Measurements from ENCODE around the gene TMEM18. TPM values are rescaled to one million over a fixed set of nuclear protein-coding genes. Genes with fewer than 3 reads are reported as not detected.

Gene TMEM18
- total RNA-seq, 4 donors from 2014 or later: 20.1 to 44.1 (median 23.4) TPM

- no peaks in the 10 kb centered on the region for H3K4me1 ChIP-seq
- peaks cover 0 to 10% of the 10 kb centered on the region in 2 donors for H3K27me3 ChIP-seq
- no peak overlapping the region for H3K4me3 ChIP-seq
- no peaks in the 10 kb centered on the region for H3K9me3 ChIP-seq
- no peak for DNase-seq (ENCODE audit: low spot score in 2 of 2)
- H3K27ac ChIP-seq: no peak overlapping the region
- TF ChIP-seq CTCF (IDR thresholded peaks at IDR 0.05): no peak
- TF ChIP-seq POLR2A (IDR thresholded peaks at IDR 0.05): no peak
- TF ChIP-seq EP300 (IDR thresholded peaks at IDR 0.05): no peak
- 55 to 56% methylated on average over 9 of the region's 9 CpGs for WGBS, 2 donors
- no peaks in the 10 kb centered on the region for H3K36me3 ChIP-seq
These were observed 42.5 kb upstream of the TMEM18 start for GRCh38 chr2:719734-720133.

DNA sequence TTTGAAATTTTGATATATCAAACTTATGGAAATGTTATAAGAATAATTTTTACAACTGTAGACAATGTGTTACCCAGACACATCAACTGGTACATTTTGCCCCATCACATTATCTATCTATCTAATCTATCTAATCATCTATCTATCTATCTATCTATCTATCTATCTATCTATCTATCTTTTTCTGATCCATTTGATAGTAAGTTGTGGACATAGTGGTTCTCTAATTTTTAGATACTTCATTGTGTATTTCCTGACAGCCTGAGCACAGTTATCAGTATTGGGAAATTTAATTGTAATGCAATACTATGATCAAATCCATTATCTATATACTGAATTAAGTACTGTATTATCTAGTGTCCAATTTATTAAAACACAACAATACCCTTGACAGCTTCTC, 42.0 kb upstream of the TMEM18 start:
- Histone ChIP-seq H3K27ac (no peak overlapping the region), H3K27me3 (peaks cover 0 to 6% of the 10 kb centered on the region in 2 donors), H3K4me1 (no peaks in the 10 kb centered on the region), H3K9me3 (no peaks in the 10 kb centered on the region), H3K4me3 (no peak overlapping the region), H3K36me3 (no peaks in the 10 kb centered on the region)
- TF ChIP-seq CTCF (IDR thresholded peaks at IDR 0.05) (no peak), EP300 (IDR thresholded peaks at IDR 0.05) (no peak), POLR2A (IDR thresholded peaks at IDR 0.05) (no peak)
- DNase-seq (ENCODE audit: low spot score in 2 of 2): no peak

GRCh38 chr2:717661-718060, 40.5 kb upstream of the TMEM18 start:
- no peaks in the 10 kb centered on the region for H3K9me3 ChIP-seq
- H3K27ac ChIP-seq: no peak overlapping the region
- H3K36me3 ChIP-seq: no peaks in the 10 kb centered on the region
- H3K27me3 ChIP-seq: peaks cover 0 to 4% of the 10 kb centered on the region in 2 donors
- no peak overlapping the region for H3K4me3 ChIP-seq
- 89 to 90% methylated on average over 5 of the region's 5 CpGs for WGBS, 2 donors
- no peak for DNase-seq (ENCODE audit: low spot score in 2 of 2)
- no peaks in the 10 kb centered on the region for H3K4me1 ChIP-seq
- no peak for TF ChIP-seq CTCF (IDR thresholded peaks at IDR 0.05)
- TF ChIP-seq POLR2A (IDR thresholded peaks at IDR 0.05): no peak
- TF ChIP-seq EP300 (IDR thresholded peaks at IDR 0.05): no peak

DNA sequence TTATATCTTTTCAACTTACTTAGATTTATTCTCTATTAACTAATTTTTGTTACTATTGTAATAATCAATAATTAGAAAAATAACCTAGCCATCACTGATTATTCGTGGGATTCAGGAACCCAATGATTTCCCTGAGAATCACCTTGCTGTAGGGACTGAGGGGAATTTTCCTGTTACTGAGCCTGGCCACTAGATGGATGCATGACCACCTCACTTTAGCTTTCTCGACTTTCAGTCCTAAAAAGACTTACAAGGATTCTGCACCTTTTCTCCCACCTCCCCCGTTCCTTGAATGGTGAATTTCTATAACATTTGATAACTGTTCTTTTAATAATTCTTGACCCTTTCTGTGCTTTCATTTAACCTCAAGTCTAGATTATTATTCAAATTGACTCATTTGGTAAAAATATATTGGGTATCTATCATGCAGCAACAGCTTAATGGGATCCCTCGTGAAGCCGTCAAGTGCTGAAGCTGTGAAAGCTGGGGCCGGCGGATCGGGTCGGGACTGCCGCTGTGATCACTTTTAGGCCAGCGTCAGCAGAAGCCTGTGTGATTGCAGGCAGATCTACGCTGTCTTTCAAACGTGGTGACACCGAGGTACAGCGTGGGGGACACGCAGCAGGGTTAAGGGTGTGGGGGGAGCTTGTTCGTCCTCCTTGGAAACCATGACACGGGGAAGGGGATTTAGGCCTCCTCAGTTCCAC, 38.8 kb upstream of the TMEM18 start:
- H3K9me3 ChIP-seq: no peaks in the 10 kb centered on the region
- no peak for DNase-seq (ENCODE audit: low spot score in 2 of 2)
- no peak overlapping the region for H3K27ac ChIP-seq
- WGBS, 2 donors: 59 to 64% methylated on average over 18 of the region's 18 CpGs
- H3K4me1 ChIP-seq: no peaks in the 10 kb centered on the region
- peaks cover 0 to 4% of the 10 kb centered on the region in 2 donors for H3K27me3 ChIP-seq
- no peak for TF ChIP-seq EP300 (IDR thresholded peaks at IDR 0.05)
- TF ChIP-seq POLR2A (IDR thresholded peaks at IDR 0.05): no peak
- peak in 2 of 5 experiments; percentile 8 to 34 for TF ChIP-seq CTCF (IDR thresholded peaks at IDR 0.05)
- H3K36me3 ChIP-seq: no peaks in the 10 kb centered on the region
- H3K4me3 ChIP-seq: no peak overlapping the region

DNA sequence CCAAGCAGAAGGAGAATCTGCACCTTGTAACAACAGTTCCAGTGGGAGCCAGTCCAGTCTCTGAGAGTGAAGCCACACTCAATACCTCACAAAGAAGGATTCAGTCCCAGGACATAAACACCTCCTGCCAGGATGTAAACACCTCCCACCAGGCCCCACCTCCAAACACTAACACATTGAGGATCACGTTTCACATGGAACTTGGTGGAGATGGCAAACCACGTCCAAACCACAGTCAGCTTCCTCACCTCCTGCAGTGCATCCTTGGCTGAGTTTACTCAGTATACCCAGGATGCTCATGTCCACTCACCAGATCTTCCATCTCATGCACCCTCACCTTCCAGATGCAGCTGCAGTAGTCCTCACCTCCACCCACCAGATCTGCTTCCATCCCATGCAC, 37.8 kb upstream of the TMEM18 start:
- H3K36me3 ChIP-seq: no peaks in the 10 kb centered on the region
- 52 to 53% methylated on average over 2 of the region's 2 CpGs for WGBS, 2 donors
- H3K27ac ChIP-seq: no peak overlapping the region
- H3K4me3 ChIP-seq: no peak overlapping the region
- no peak for DNase-seq (ENCODE audit: low spot score in 2 of 2)
- H3K27me3 ChIP-seq: peaks cover 0 to 4% of the 10 kb centered on the region in 2 donors
- no peaks in the 10 kb centered on the region for H3K4me1 ChIP-seq
- no peaks in the 10 kb centered on the region for H3K9me3 ChIP-seq
- TF ChIP-seq EP300 (IDR thresholded peaks at IDR 0.05) (no peak), POLR2A (IDR thresholded peaks at IDR 0.05) (no peak), CTCF (IDR thresholded peaks at IDR 0.05) (no peak)

All from tibial nerve (tissue), 4 donors.